Fibroblast of lung (primary cell): ENCODE results near the gene KLHL29. TPM values are rescaled to one million over a fixed set of nuclear protein-coding genes. Genes with fewer than 3 reads are reported as not detected.

Experiments used
- DNase-seq, 2 donors: peaks; one replicate each; pipeline versions ENCODE4 v3.0.0 to v3.0.0-alpha.2; 2010; ENCODE audit warnings: low read depth in 2 of 2
- H2AFZ ChIP-seq: 2 replicates; pipeline ENCODE4 v1.5.1; 2012; ENCODE audit warnings: low read length, control low read depth, inconsistent platforms
- H3K27ac ChIP-seq: 2 replicates; pipeline ENCODE4 v1.5.1; 2011; ENCODE audit warnings: low read length, control low read depth; ENCODE audit not compliant: insufficient read depth
- H3K27me3 ChIP-seq: 2 replicates; pipeline ENCODE4 v1.5.1; 2011; ENCODE audit warnings: mild to moderate bottlenecking, low read length; ENCODE audit not compliant: control insufficient read depth, insufficient read depth
- H3K36me3 ChIP-seq: 2 replicates; pipeline ENCODE4 v1.5.1; 2011; ENCODE audit warnings: low read length; ENCODE audit not compliant: control insufficient read depth, insufficient read depth
- H3K4me1 ChIP-seq: 2 replicates; pipeline ENCODE4 v1.5.1; 2011; ENCODE audit warnings: low read length; ENCODE audit not compliant: control insufficient read depth, insufficient read depth; ENCODE audit errors: extremely low read depth
- H3K4me2 ChIP-seq: 2 replicates; pipeline ENCODE4 v1.5.1; 2011; ENCODE audit warnings: low read length, control low read depth; ENCODE audit not compliant: insufficient read depth; ENCODE audit errors: extremely low read depth
- H3K4me3 ChIP-seq, 4 experiments: fragments of 200-600 bp in 1 of 4; sonication (generic) in 1 of 4; replicated peaks in 1 of 4; 2 replicates each; pipeline ENCODE4 v1.5.1; 2011 to 2016; ENCODE audit warnings: low read length in 4 of 4, low read depth in 3 of 4, mild to moderate bottlenecking in 3 of 4, control low read depth in 2 of 4, inconsistent platforms in 1 of 4, mixed read lengths in 1 of 4; ENCODE audit not compliant: insufficient read depth in 1 of 4; ENCODE audit errors: control extremely low read depth in 1 of 4
- H3K79me2 ChIP-seq: 2 replicates; pipeline ENCODE4 v1.5.1; 2012; ENCODE audit warnings: mild to moderate bottlenecking, low read length, inconsistent platforms; ENCODE audit not compliant: control insufficient read depth, insufficient read depth
- H3K9ac ChIP-seq: 2 replicates; pipeline ENCODE4 v1.5.1; 2011; ENCODE audit warnings: mild to moderate bottlenecking, low read length, control low read depth; ENCODE audit not compliant: insufficient read depth
- H3K9me3 ChIP-seq: 2 replicates; pipeline ENCODE4 v1.5.1; 2012; ENCODE audit warnings: low read depth, low read length; ENCODE audit not compliant: control insufficient read depth, insufficient read depth
- H4K20me1 ChIP-seq: 2 replicates; pipeline ENCODE4 v1.5.1; 2011; ENCODE audit warnings: low read length; ENCODE audit not compliant: control insufficient read depth, insufficient read depth; ENCODE audit errors: extremely low read depth
- EZH2 ChIP-seq: IDR thresholded peaks from 2 replicates; pipeline ENCODE4 v1.5.1; 2012; ENCODE audit warnings: low read length, control low read depth, mild to moderate bottlenecking; ENCODE audit errors: missing control alignments
- polyA plus RNA-seq, 2 donors: library from polyadenylated mRNA; depleted of rRNA in 1 of 2; stranded (reverse) in 1 of 2; unstranded in 1 of 2; fragments of >200 nt; gene quantifications; 2 replicates each; pipeline ENCODE4 v1.2.1, GENCODE V29; 2011 to 2012; ENCODE audit warnings: missing spikeins in 1 of 2
- total RNA-seq: library from RNA; depleted of rRNA; stranded (reverse); fragments of >200 nt; gene quantifications from 2 replicates; pipeline ENCODE4 v1.2.1, GENCODE V29; 2014
- TF ChIP-seq, protein P1 (sequence below), 2 donors: IDR thresholded peaks in 1 of 2; conservative IDR thresholded peaks in 1 of 2; 1 replicate in 1 of 2; 2 replicates in 1 of 2; pipeline ENCODE4 v1.5.1; 2011 to 2012; ENCODE audit warnings: low read length in 2 of 2, control low read depth in 1 of 2, inconsistent platforms in 1 of 2, low read depth in 1 of 2, mild to moderate bottlenecking in 1 of 2

KLHL29 gene
- total and polyA plus RNA-seq, 2 donors (not counting 1 experiment from before 2014, with no cell fraction given): 7.1 to 7.9 TPM

DNA sequence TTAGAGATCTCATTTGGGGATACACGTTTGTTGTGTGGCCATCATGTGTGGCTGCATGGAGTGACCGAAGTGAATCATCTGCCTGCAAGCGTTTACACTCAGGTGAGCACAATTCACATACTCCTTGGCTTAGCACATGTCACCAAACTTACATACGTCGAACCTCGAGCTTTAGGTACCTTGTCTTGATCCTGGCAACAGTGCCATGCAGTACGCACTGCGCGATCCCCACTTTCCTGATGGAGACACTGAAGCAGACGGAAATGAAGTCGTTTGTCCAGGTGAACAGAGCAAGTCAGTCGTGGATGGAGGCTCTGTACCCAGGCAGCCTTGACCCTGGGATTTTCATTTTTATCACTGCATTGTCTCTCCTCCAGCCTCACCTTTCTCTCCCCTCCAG, 32.3 kb downstream of the KLHL29 start:
- H3K27me3 ChIP-seq: no peaks in the 10 kb centered on the region
- peak overlapping the region; percentile 68 for H3K27ac ChIP-seq
- H3K36me3 ChIP-seq: peaks cover 1% of the 10 kb centered on the region
- DNase-seq: no peak
- H4K20me1 ChIP-seq: no peaks in the 10 kb centered on the region
- H3K79me2 ChIP-seq: no peaks in the 10 kb centered on the region
- TF ChIP-seq, protein P1, sequence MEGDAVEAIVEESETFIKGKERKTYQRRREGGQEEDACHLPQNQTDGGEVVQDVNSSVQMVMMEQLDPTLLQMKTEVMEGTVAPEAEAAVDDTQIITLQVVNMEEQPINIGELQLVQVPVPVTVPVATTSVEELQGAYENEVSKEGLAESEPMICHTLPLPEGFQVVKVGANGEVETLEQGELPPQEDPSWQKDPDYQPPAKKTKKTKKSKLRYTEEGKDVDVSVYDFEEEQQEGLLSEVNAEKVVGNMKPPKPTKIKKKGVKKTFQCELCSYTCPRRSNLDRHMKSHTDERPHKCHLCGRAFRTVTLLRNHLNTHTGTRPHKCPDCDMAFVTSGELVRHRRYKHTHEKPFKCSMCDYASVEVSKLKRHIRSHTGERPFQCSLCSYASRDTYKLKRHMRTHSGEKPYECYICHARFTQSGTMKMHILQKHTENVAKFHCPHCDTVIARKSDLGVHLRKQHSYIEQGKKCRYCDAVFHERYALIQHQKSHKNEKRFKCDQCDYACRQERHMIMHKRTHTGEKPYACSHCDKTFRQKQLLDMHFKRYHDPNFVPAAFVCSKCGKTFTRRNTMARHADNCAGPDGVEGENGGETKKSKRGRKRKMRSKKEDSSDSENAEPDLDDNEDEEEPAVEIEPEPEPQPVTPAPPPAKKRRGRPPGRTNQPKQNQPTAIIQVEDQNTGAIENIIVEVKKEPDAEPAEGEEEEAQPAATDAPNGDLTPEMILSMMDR (conservative IDR thresholded peaks at IDR 0.05 in 1 of 2, IDR thresholded peaks at IDR 0.05 in 1 of 2; ENCODE audit: low read depth in 1 of 2, low read length in 2 of 2): no peak
- TF ChIP-seq EZH2: no peak
- no peaks in the 10 kb centered on the region for H3K9me3 ChIP-seq
- no peak overlapping the region for H3K9ac ChIP-seq
- H3K4me3 ChIP-seq: no peak overlapping the region
- H2AFZ ChIP-seq: no peak overlapping the region
- H3K4me1 ChIP-seq: peaks cover 28% of the 10 kb centered on the region
- no peak overlapping the region for H3K4me2 ChIP-seq

DNA sequence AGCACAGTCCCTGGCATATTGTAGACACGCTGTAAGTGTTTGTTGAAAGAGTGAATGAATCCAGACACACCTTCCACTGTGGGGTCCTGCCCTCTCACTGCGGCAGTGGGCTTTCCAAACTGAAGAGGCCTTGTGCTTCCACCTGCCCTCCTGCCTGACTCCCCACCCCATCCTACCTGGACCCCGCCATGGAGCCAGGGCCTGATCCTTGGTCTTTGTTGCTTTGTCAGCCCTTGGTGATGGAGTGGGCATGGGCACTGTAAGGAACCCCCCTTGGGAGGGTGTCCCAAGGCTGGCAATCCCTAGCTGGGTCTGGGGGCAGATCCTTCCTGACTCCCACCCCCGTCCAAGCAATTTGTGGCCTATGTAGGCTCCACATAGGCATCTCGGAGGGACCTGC, 33.1 kb downstream of the KLHL29 start:
- Histone ChIP-seq H3K9ac (peak overlapping the region; percentile 25), H3K27me3 (no peaks in the 10 kb centered on the region), H3K36me3 (peaks cover 1% of the 10 kb centered on the region), H3K79me2 (no peaks in the 10 kb centered on the region), H3K4me1 (peaks cover 22% of the 10 kb centered on the region), H3K4me2 (peak overlapping the region; percentile 34), H3K27ac (peak overlapping the region; percentile 68), H3K9me3 (no peaks in the 10 kb centered on the region), H3K4me3 (no peak overlapping the region), H4K20me1 (no peaks in the 10 kb centered on the region), H2AFZ (no peak overlapping the region)
- no peak for DNase-seq
- TF ChIP-seq, protein P1 (conservative IDR thresholded peaks at IDR 0.05 in 1 of 2, IDR thresholded peaks at IDR 0.05 in 1 of 2; ENCODE audit: low read depth in 1 of 2, low read length in 2 of 2): no peak
- no peak for TF ChIP-seq EZH2

DNA sequence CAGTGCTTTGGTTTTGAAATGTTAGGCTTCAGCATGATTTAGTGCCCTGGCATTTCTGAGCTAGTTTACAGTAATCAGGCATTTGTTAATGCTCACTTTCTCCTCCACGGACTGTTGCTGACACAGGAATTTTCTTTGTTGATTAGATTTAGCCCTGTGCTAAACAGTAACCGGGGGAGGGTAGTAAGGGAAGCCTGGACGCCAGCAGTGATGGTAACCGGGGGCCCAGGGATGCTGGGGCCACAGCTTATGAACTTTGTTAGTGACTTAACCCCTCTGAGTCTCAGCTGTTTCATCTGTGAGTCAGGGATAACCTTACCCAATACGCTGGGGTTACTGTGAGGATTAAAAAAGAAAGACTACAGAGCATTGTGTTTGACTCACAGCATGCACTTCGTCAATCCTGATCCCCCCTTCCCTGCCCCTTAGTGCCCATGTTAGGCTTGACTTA, 33.5 kb downstream of the KLHL29 start:
- no peak for TF ChIP-seq EZH2
- TF ChIP-seq, protein P1 (conservative IDR thresholded peaks at IDR 0.05 in 1 of 2, IDR thresholded peaks at IDR 0.05 in 1 of 2; ENCODE audit: low read depth in 1 of 2, low read length in 2 of 2): no peak
- H3K9ac ChIP-seq: peak overlapping the region; percentile 25
- peak overlapping the region; percentile 68 for H3K27ac ChIP-seq
- H3K36me3 ChIP-seq: peaks cover 1% of the 10 kb centered on the region
- H3K9me3 ChIP-seq: no peaks in the 10 kb centered on the region
- H3K79me2 ChIP-seq: no peaks in the 10 kb centered on the region
- no peaks in the 10 kb centered on the region for H3K27me3 ChIP-seq
- H2AFZ ChIP-seq: no peak overlapping the region
- peaks cover 22% of the 10 kb centered on the region for H3K4me1 ChIP-seq
- no peaks in the 10 kb centered on the region for H4K20me1 ChIP-seq
- peak; percentile 61 to 89 for DNase-seq
- H3K4me2 ChIP-seq: peak overlapping the region; percentile 34
- no peak overlapping the region for H3K4me3 ChIP-seq
